Neural cell (in vitro differentiated cells): Measurements from ENCODE around the gene PHLDB2.

ENCODE experiments used
- CTCF ChIP-seq: fragments of 450-650 bp; IDR thresholded peaks from 2 replicates; pipeline ENCODE4 v1.5.1; 2014; ENCODE audit warnings: antibody characterized with exemption, mild to moderate bottlenecking, moderate library complexity; ENCODE audit not compliant: poor library complexity, severe bottlenecking
- EP300 ChIP-seq: fragments of 450-650 bp; conservative IDR thresholded peaks from 2 replicates; pipeline ENCODE4 v1.6.1; 2014; ENCODE audit warnings: antibody characterized with exemption, mild to moderate bottlenecking, moderate library complexity; ENCODE audit not compliant: poor library complexity, severe bottlenecking
- EZH2 ChIP-seq: fragments of 200-600, 300-800 bp; shearing (Covaris generic), sonication (generic); IDR thresholded peaks from 2 replicates; pipeline ENCODE4 v1.6.1; 2014; ENCODE audit warnings: antibody characterized with exemption, low read length, borderline replicate concordance, mild to moderate bottlenecking; ENCODE audit not compliant: insufficient read depth, poor library complexity, severe bottlenecking
- POLR2AphosphoS5 ChIP-seq: IDR thresholded peaks from 2 replicates; pipeline ENCODE4 v1.6.1; 2012
- RAD21 ChIP-seq: fragments of 450-650 bp; conservative IDR thresholded peaks from 2 replicates; pipeline ENCODE4 v1.6.1; 2014; ENCODE audit warnings: antibody characterized with exemption, mild to moderate bottlenecking, moderate library complexity
- SMC3 ChIP-seq: fragments of 450-650 bp; conservative IDR thresholded peaks from 2 replicates; pipeline ENCODE4 v1.6.1; 2014; ENCODE audit warnings: antibody characterized with exemption, mild to moderate bottlenecking, moderate library complexity; ENCODE audit not compliant: poor library complexity

- no peak for TF ChIP-seq EP300
- no peak for TF ChIP-seq CTCF
- TF ChIP-seq POLR2AphosphoS5, result no peak
- no peak for TF ChIP-seq RAD21
- TF ChIP-seq EZH2, result no peak
- no peak for TF ChIP-seq SMC3
Observed at GRCh38 chr3:111858642-111859041, 423 bp upstream of the PHLDB2 start.
